Measurements from ENCODE around the gene MC2R. TPM values are rescaled to one million over a fixed set of nuclear protein-coding genes. Genes with fewer than 3 reads are reported as not detected.

MC2R gene
- total and polyA plus RNA-seq, 2 of the 8 experiments (the other 6 are each of a cell fraction or from before 2014, with no cell fraction given) = not detected

DNA sequence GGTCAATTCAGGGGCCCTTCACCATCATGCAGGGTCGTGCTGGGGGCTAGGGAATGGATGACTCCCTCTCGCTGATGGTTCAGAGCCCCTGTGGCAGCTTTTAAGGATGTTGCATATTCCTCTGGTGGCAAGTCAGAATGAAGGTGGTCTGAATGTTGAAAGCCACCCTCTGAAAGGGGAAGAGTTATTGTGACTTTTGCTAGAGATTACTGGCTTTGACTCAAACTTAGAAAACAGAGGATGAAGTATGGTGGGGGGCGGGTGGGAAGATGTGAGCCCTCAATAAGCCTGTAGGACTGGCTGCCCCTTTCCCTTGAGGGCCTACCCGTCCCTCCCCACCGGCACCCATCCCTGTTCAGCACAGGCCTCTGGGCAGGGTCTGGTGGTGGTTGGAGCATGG, 23.2 kb downstream of the MC2R start:
- no peaks in the 10 kb centered on the region for H3K9me3 ChIP-seq (ENCODE audit: insufficient read depth in 2 of 2, low read depth in 1 of 2, low read length in 1 of 2)
- H3K14ac ChIP-seq (ENCODE audit: insufficient read length) = no peak overlapping the region
- no peak overlapping the region for H3K23ac ChIP-seq (ENCODE audit: insufficient read length)
- H2BK120ac ChIP-seq (replicated peaks; ENCODE audit: low read depth, low read length) = no peak overlapping the region
- TF ChIP-seq, protein P1, sequence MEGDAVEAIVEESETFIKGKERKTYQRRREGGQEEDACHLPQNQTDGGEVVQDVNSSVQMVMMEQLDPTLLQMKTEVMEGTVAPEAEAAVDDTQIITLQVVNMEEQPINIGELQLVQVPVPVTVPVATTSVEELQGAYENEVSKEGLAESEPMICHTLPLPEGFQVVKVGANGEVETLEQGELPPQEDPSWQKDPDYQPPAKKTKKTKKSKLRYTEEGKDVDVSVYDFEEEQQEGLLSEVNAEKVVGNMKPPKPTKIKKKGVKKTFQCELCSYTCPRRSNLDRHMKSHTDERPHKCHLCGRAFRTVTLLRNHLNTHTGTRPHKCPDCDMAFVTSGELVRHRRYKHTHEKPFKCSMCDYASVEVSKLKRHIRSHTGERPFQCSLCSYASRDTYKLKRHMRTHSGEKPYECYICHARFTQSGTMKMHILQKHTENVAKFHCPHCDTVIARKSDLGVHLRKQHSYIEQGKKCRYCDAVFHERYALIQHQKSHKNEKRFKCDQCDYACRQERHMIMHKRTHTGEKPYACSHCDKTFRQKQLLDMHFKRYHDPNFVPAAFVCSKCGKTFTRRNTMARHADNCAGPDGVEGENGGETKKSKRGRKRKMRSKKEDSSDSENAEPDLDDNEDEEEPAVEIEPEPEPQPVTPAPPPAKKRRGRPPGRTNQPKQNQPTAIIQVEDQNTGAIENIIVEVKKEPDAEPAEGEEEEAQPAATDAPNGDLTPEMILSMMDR (IDR thresholded peaks at IDR 0.05; ENCODE audit: control extremely low read depth in 1 of 3, insufficient read depth in 1 of 3, low read depth in 1 of 3, low read length in 3 of 3) = no peak
- no peak for TF ChIP-seq ZNF274 (IDR thresholded peaks at IDR 0.05; ENCODE audit: borderline replicate concordance, extremely low read depth, low read length)
- TF ChIP-seq JUND (IDR thresholded peaks at IDR 0.05; ENCODE audit: low read length) = no peak
- TF ChIP-seq CHD1 (IDR thresholded peaks at IDR 0.05; ENCODE audit: low read depth, low read length) = no peak
- TF ChIP-seq BCL11A (IDR thresholded peaks at IDR 0.05; ENCODE audit: low read depth in 2 of 2, low read length in 2 of 2) = no peak
- TF ChIP-seq ASH2L (IDR thresholded peaks at IDR 0.05; ENCODE audit: low read length) = no peak
- no peak for TF ChIP-seq TAF1 (IDR thresholded peaks at IDR 0.05; ENCODE audit: low read depth, low read length)
- no peaks in the 10 kb centered on the region for H3K36me3 ChIP-seq (ENCODE audit: control insufficient read depth in 2 of 4, insufficient read depth in 4 of 4, low read length in 3 of 4)
- no peak overlapping the region for H3K27ac ChIP-seq (ENCODE audit: low read depth, low read length)
- ChIA-PET CTCF (ENCODE audit: partially characterized antibody) (interaction anchor here (0.6 kb wide), 1 partner anchor 168 kb away, joined by 3 read pairs; no protein-coding TSS in a partner anchor), POLR2A (ENCODE audit: partially characterized antibody) (no interaction called here)
- no peak overlapping the region for H2BK5ac ChIP-seq (ENCODE audit: low read depth, low read length)
- no peaks in the 10 kb centered on the region for H3K27me3 ChIP-seq (replicated peaks in 1 of 4; ENCODE audit: control insufficient read depth in 3 of 4, extremely low read depth in 1 of 4, insufficient read depth in 3 of 4, low read length in 3 of 4)
- H3K9ac ChIP-seq (replicated peaks in 1 of 4; ENCODE audit: extremely low read depth in 1 of 4, low read depth in 3 of 4, low read length in 3 of 4) = no peak overlapping the region
- H3K4me1 ChIP-seq (replicated peaks in 1 of 4; ENCODE audit: control insufficient read depth in 3 of 4, insufficient read depth in 4 of 4, low read length in 3 of 4) = peaks cover 0 to 2% (median 0%) of the 10 kb centered on the region in 4 experiments; a peak in 1 of 7 replicates
- no peaks in the 10 kb centered on the region for H3K79me1 ChIP-seq (ENCODE audit: low read depth, low read length)
- no peak overlapping the region for H3K4me3 ChIP-seq (ENCODE audit: extremely low read depth in 1 of 4, insufficient read depth in 2 of 4, low read depth in 3 of 4, low read length in 4 of 4)
- FAIRE-seq = no peak
- H3K23me2 ChIP-seq (ENCODE audit: low read depth, low read length) = no peaks in the 10 kb centered on the region; the same call in 1 of the 2 replicates
- 89% methylated on average over 5 of the region's 5 CpGs; no CpG with 5 or more reads in 1 of the 2 experiments for WGBS, 2 experiments (ENCODE audit: extremely low coverage in 1 of 2, insufficient coverage in 1 of 2, insufficient read length in 1 of 2, insufficient replicate concordance in 2 of 2, low coverage in 1 of 2, low lambda C conversion rate in 2 of 2, missing lambda C conversion rate in 1 of 2)
- H2BK20ac ChIP-seq (ENCODE audit: low read length) = no peak overlapping the region
- DNase-seq (ENCODE audit: low read depth in 1 of 2, low spot score in 2 of 2) = no peak
- H2AFZ ChIP-seq (ENCODE audit: low read length) = no peak overlapping the region
- H4K8ac ChIP-seq (ENCODE audit: extremely low read depth, insufficient read depth, low read length) = no peak overlapping the region
- H3K18ac ChIP-seq (ENCODE audit: extremely low read depth, low read length) = no peak overlapping the region
- no peak overlapping the region for H3K56ac ChIP-seq (replicated peaks; ENCODE audit: insufficient read length, low read depth, low read length)
- H2BK15ac ChIP-seq (ENCODE audit: low read length) = no peak overlapping the region
- H4K91ac ChIP-seq (replicated peaks; ENCODE audit: insufficient read length, low read length) = no peak overlapping the region
- no peaks in the 10 kb centered on the region for H3K79me2 ChIP-seq (ENCODE audit: control insufficient read depth in 1 of 2, insufficient read depth in 2 of 2, low read length in 2 of 2)
- H4K5ac ChIP-seq (ENCODE audit: insufficient read length, low read depth, low read length) = no peak overlapping the region
- H3K4ac ChIP-seq (replicated peaks; ENCODE audit: insufficient read length, low read depth, low read length) = no peak overlapping the region
- no peak overlapping the region for H3K4me2 ChIP-seq (ENCODE audit: insufficient read depth in 1 of 2, low read depth in 2 of 2, low read length in 2 of 2)
- no peaks in the 10 kb centered on the region for H4K20me1 ChIP-seq (replicated peaks in 1 of 2; ENCODE audit: control insufficient read depth in 1 of 2, insufficient read depth in 2 of 2, low read length in 2 of 2)
- no peak overlapping the region for H2AK5ac ChIP-seq (ENCODE audit: low read depth, low read length)
- no peak overlapping the region for H2BK12ac ChIP-seq (ENCODE audit: low read depth, low read length)
